Kidney (tissue), 14 donors: ENCODE data around the gene BCL2L13. TPM values are rescaled to one million over a fixed set of nuclear protein-coding genes. Genes with fewer than 3 reads are reported as not detected.

ENCODE experiments used
- DNase-seq, 5 donors: peaks; one replicate each; pipeline ENCODE4 v3.0.0-alpha.2; 2013 to 2020
- FAIRE-seq: peaks from 2 replicates; lab custom pipeline; 2012; peaks lifted over from hg19 to GRCh38; lab: Jason Lieb, UNC
- H3K27ac ChIP-seq, 2 donors: one replicate each; pipeline ENCODE4 v1.7.0; 2013; ENCODE audit warnings: low read depth in 2 of 2, low read length in 2 of 2, inconsistent platforms in 1 of 2
- H3K27me3 ChIP-seq: one replicate; pipeline ENCODE4 v1.7.1; 2013; ENCODE audit warnings: low read length, inconsistent platforms; ENCODE audit not compliant: control insufficient read depth, insufficient read depth
- H3K36me3 ChIP-seq, 3 donors: one replicate each; pipeline versions ENCODE4 v1.7.0 to v1.7.1; 2013; ENCODE audit warnings: low read length in 3 of 3, control low read depth in 1 of 3, inconsistent platforms in 1 of 3; ENCODE audit not compliant: insufficient read depth in 3 of 3, control insufficient read depth in 2 of 3
- H3K4me1 ChIP-seq, 3 donors: one replicate each; pipeline versions ENCODE4 v1.7.0 to v1.7.1; 2013; ENCODE audit warnings: low read length in 3 of 3, inconsistent platforms in 1 of 3, low read depth in 1 of 3; ENCODE audit not compliant: control insufficient read depth in 2 of 3, insufficient read depth in 2 of 3
- H3K4me3 ChIP-seq, 3 donors: one replicate each; pipeline versions ENCODE4 v1.7.0 to v1.8.1; 2013; ENCODE audit warnings: low read length in 3 of 3, control low read depth in 1 of 3, inconsistent platforms in 1 of 3
- H3K9ac ChIP-seq, 3 donors: one replicate each; pipeline versions ENCODE4 v1.7.0 to v1.7.1; 2013; ENCODE audit warnings: low read length in 3 of 3, control low read depth in 1 of 3, inconsistent platforms in 1 of 3
- H3K9me3 ChIP-seq, 3 donors: one replicate each; pipeline versions ENCODE4 v1.7.0 to v1.7.1; 2013; ENCODE audit warnings: low read length in 3 of 3, control low read depth in 1 of 3, inconsistent platforms in 1 of 3; ENCODE audit not compliant: control insufficient read depth in 2 of 3, insufficient read depth in 1 of 3
- CTCF ChIP-seq: IDR thresholded peaks from 3 replicates; pipeline ENCODE4 v1.5.1; 2012; ENCODE audit warnings: mild to moderate bottlenecking, moderate library complexity, borderline replicate concordance; ENCODE audit not compliant: insufficient read depth; ENCODE audit errors: extremely low read depth
- intact Hi-C: fragments of 100-400 bp; cut with DNase I; formaldehyde crosslinking; loops from one replicate; pipeline ENCODE4 v1.11.1; 2022
- polyA plus RNA-seq: library from polyadenylated mRNA; stranded (reverse); fragments of 350-450 nt; fragmentation: Illumina TruSeq; extraction: RNeasy Lipid Tissue Mini Kit (QIAGEN cat#74804); gene quantifications from one replicate; pipeline ENCODE4 v1.2.3, GENCODE V29; 2014; ENCODE audit warnings: low read depth, low replicate concordance; ENCODE audit not compliant: insufficient read depth
- total RNA-seq: library from RNA; stranded (reverse); fragmentation: NEBNext Ultra II Directional; extraction: Animal tissue kit (Norgen Biotek cat#: 25700); gene quantifications from one replicate; pipeline ENCODE4 v1.2.1, GENCODE V29; 2021
- donor health status: control.
- donor health status: control.
- donor health status: control.
- donor health status: control.
- donor health status: control.
- donor health status: DM: yes; HTN: yes; CAD: no.
- donor health status: Normal renal cell carcinoma (clear cell type).

The BCL2L13 gene
- total and polyA plus RNA-seq, 2 donors from 2014 or later, result 43.8 to 50.5 TPM

- no peak overlapping the region for H3K9ac ChIP-seq
- no peak overlapping the region for H3K27ac ChIP-seq
- H3K9me3 ChIP-seq, result no peaks in the 10 kb centered on the region
- intact Hi-C loops, result no loop called here
- FAIRE-seq (no peak), DNase-seq (peak; percentile 56 to 72 (median 63))
- peaks cover 0 to 7% (median 0%) of the 10 kb centered on the region in 3 donors for H3K4me1 ChIP-seq
- no peaks in the 10 kb centered on the region for H3K36me3 ChIP-seq
- peak overlapping the region in 1 of 3 donors; percentile 47 for H3K4me3 ChIP-seq
- no peaks in the 10 kb centered on the region for H3K27me3 ChIP-seq
- no peak for TF ChIP-seq CTCF
Measured at GRCh38 chr22:17772958-17773605, 134.5 kb downstream of the BCL2L13 start.

GRCh38 chr22:17773606-17774205 lies 135.1 kb downstream of the BCL2L13 start:
- peak in 4 of 5 donors; percentile 66 to 87 (median 68) for DNase-seq
- Histone ChIP-seq H3K4me1 (peaks cover 0 to 7% (median 0%) of the 10 kb centered on the region in 3 donors), H3K36me3 (no peaks in the 10 kb centered on the region), H3K27ac (no peak overlapping the region), H3K4me3 (peak overlapping the region in 2 of 3 donors; percentile 47), H3K9me3 (no peaks in the 10 kb centered on the region), H3K9ac (peak overlapping the region in 1 of 3 donors; percentile 55), H3K27me3 (no peaks in the 10 kb centered on the region)
- no peak for FAIRE-seq
- TF ChIP-seq CTCF, result no peak
- intact Hi-C loops, result no loop called here

- H3K27me3 ChIP-seq, result no peaks in the 10 kb centered on the region
- TF ChIP-seq CTCF, result no peak
- H3K4me1 ChIP-seq, result peaks cover 0 to 7% (median 0%) of the 10 kb centered on the region in 3 donors
- FAIRE-seq (no peak), DNase-seq (peak; percentile 43 to 85 (median 73))
- H3K4me3 ChIP-seq, result peak within 1 kb of the TSS; percentile 20 to 47 (median 47)
- intact Hi-C loops, result no loop called here
- H3K36me3 ChIP-seq, result no peaks in the 10 kb centered on the region
- H3K9me3 ChIP-seq, result no peaks in the 10 kb centered on the region
- H3K9ac ChIP-seq, result peak within 1 kb of the TSS in 1 of 3 donors; percentile 55
- no peak within 1 kb of the TSS for H3K27ac ChIP-seq
Measured at GRCh38 chr22:17774206-17774925, 135.8 kb downstream of the BCL2L13 start, which contains the start of gene BID. TSS of gene BID (minus strand) at chr22:17774469. CDS start at chr22:17750116, 24,353 bp downstream.
